Measurements from ENCODE around the gene RAP1GAP2.

GRCh38 chr17:3004925-3005324 lies 208.7 kb downstream of the RAP1GAP2 start:
- TF ChIP-seq POLR2AphosphoS5 (IDR thresholded peaks at IDR 0.05): peak in 1 of 4 donors; percentile 26
- no peak for TF ChIP-seq CTCF (IDR thresholded peaks at IDR 0.05)
- no peak for TF ChIP-seq POLR2A (IDR thresholded peaks at IDR 0.05)

Measured in sigmoid colon (tissue), 4 donors.